Measurements from ENCODE around the gene TEDC2.
"Not testable (repeated sequence)": the region's sequence is repeated elsewhere in the genome, so short reads cannot be mapped to it uniquely, and the experiment has no call there.

- TF ChIP-seq EZH2, CTCF (IDR thresholded peaks at IDR 0.05): not testable (repeated sequence)
These were observed 24.7 kb upstream of the TEDC2 start for GRCh38 chr16:2435236-2435635.

Measured in neural progenitor cell (in vitro differentiated cells).